CD4-positive, alpha-beta T cell treated with Interferon alpha-2 for 1 hour (primary cell): ENCODE results near the gene TAF13.
A peak's percentile ranks its signal among the peaks of the same experiment; 100 is the strongest.
"Not testable (repeated sequence)": the region's sequence is repeated elsewhere in the genome, so short reads cannot be mapped to it uniquely, and the experiment has no call there.

Experiments used
- DNase-seq, 2 donors: peaks; one replicate each; pipeline ENCODE4 v3.0.0-alpha.2; 2020 to 2022

The TAF13 gene

GRCh38 chr1:109045595-109045994 lies 30.2 kb downstream of the TAF13 start:
- DNase-seq = no peak

DNA sequence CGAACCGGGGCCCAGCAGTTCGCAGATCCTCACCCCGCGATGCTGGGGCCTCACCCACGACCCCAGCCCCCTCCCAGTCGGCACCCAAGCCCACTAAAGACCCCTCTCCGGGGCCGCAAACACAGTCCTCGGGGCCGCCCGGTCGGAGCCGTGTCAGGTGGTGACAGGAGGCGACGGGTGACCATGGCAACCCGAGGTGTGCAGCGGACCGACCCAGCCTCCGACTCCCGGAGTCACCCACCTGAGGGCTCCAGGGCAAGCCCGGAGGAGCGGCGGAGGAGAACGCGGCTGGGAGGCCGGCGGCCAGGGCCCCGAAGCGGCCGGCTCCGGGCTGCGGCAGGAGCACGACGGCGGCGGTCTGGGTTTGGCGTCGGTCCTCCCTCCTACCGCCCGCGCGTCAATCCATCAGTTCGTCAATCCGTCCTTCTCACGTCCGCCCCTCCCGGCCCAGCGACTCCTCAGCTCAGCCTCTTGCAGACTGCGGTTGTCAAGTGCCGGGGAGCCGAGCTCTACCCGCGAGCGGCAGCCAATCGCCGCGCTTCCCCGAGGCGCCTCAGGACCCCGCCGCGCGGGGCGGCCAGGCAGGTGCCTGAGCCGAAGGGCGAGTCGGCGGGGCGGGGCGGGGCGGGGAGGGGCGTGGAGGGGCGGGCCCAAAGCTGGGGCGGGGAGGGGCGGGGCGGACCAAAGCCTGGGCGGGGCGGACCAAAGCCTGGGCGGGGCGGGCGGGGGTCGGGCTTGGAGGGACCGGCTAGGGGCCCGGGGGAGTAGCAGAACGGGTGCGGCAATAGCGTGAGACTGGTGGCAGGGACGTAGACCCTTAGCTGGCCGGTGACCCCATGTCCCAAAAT lies 34.0 kb downstream of the TAF13 start, which contains the start of gene WDR47:
Gene WDR47, minus strand, starts transcription at position 482 of the 848 bp plus-strand sequence. CDS start 18,590 bp downstream, outside the sequence.
- peak; percentile 97 for DNase-seq

DNA sequence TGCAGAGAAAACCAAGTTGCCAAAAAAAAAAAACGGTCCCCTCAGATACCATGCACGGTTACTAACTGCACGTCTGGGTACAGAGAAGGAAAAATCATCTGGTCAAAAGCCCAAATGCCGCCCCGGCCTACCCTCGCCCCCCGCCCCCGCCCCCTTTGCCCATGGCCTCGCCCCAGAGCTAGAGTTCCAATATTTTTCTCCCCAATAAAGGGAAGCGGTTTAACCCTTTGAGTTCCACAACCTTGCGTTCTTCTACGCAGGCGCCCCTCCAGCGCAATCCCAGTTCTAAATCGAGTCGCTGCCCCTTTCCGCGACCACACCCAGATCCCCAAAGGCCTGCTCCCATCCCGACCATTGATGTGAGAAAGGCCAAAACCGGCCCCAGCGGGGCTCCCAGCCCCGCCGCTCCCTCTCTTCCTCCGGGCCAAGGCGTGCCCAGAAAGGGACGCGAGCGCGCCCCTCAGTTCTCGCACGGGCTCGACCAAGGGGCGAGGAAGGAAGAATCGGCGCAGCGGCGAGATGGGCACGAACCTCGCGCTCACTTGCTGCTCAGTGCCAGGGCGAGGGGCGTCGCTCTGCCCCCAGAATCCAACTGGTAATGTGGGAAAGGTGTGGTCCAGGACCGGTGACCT lies 34.7 kb downstream of the TAF13 start:
- no peak for DNase-seq

DNA sequence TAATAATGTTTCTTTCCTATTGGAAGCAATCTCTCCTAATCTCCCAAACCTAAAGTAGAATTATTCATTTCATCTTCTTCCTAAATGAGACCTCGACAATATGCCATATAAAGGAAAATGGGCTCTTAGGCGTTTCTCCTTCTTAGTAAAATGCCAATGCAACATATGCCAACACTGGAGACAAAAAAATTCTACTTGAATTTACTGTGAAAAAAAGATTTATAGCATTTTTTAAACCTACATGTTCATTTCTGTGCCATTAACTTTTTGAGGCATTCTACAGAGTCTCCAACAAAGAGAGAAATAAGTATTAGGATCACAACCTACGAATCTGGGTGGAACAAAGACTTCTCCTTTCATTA lies 35.2 kb downstream of the TAF13 start:
- no peak for DNase-seq

DNA sequence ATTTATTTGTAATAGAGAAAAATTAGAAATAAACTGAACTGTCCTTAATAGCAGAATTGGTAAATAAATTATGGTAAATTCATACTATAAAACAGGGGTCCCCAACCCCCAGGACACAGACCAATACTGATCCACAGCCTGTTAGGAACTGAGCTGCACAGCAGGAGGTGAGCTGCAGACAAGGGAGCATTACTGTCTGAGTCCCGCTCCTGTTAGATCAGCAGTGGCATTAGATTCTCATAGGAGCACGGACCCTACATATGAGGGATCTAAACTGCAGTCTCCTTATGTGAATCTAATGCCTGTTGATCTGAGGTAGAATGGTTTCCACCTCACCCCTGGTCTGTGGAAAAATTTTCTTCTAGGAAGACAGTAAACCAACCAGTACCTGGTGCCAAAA lies 41.4 kb downstream of the TAF13 start:
- DNase-seq = no peak

- DNase-seq = not testable (repeated sequence)
These were observed 46.3 kb downstream of the TAF13 start for GRCh38 chr1:109029493-109029892.

- peak in 1 of 2 donors; percentile 10 for DNase-seq
These were observed 48.0 kb downstream of the TAF13 start for GRCh38 chr1:109027841-109028240.

DNA sequence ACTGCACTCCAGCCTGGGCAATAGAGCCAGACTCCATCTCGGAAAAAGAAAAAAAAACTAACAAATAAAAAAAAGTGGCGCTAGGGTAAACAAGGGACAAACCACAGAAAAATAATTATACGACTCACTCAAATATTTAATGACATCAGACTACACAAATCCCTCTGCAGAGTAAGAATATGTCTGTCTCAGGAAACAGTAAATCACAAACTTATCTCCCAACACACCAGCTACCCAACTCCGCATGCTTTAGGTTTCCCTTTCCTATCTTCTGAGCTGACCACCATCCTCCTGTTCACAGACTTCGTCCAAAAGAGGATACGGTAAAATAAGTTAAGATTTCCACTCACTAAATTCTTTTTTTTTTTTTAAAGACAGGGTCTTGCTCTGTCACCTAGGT lies 50.1 kb downstream of the TAF13 start:
- DNase-seq = no peak

- DNase-seq = no peak
These were observed 51.2 kb downstream of the TAF13 start for GRCh38 chr1:109024646-109025045.

- DNase-seq = no peak
These were observed 55.0 kb downstream of the TAF13 start for GRCh38 chr1:109020693-109021257.

DNA sequence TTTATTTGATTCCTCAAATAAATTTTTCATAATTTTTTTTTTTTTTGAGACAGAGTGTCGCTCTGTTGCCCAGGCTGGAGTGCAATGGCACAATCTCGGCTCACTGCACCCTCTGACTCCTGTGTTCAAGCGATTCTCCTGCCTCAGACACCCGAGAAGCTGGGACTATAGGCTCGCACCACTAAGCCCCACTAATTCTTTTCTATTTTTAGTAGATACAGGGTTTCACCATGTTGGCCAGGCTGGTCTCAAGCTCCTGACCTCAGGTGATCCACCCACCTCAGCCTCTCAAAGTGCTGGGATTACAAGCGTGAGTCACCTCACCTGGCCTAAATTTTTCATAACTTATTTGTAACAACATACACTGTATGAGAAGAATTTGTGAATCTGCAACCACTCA lies 58.1 kb downstream of the TAF13 start:
- not testable (repeated sequence) for DNase-seq

DNA sequence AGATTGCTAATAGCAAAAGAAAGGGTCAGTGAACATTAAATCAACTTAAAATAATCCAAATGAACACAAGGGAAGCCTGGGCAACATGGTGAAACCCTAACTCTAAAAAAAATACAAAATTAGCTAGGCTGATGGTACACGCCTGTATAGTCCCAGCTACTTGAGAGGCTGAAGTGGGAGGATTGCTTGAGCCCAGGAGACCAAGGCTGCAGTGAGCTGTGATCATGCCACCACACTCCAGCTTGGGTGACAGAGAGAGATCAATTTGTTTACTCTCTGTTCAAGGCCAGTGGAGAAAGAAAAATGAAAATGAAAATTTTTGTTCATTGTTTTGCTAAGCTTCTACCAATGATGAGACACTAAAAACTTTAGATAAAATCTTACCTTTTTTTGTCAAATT lies 58.7 kb downstream of the TAF13 start:
- no peak for DNase-seq
